ENCODE data around the gene PLPP3. TPM values are rescaled to one million over a fixed set of nuclear protein-coding genes. Genes with fewer than 3 reads are reported as not detected.

PLPP3 gene
- total RNA-seq, 4 donors from 2014 or later: 138 to 244 (median 181) TPM

DNA sequence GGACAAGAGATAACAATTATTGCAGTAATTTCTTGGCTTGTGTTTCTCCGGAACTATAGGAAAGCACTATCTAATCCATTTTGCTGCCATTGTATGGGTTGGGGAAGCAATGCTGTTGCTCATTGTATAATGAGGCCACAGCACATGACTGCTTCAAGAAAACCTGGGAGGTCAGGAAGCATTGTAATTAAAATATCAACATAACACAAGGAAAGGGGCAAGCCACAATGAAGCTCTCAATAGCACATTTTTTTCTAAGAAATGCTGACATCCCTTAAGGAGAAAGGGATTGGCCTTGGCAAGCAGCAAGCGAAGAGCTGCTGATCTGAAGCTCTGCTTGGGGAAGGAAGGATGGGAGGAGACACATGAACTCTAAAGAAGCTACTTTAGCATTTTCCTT lies 44.0 kb downstream of the PLPP3 start:
- intact Hi-C loops (cut with DNase I): no loop called here
- WGBS: 88% methylated on average over 1 of the region's 2 CpGs
- H3K9me3 ChIP-seq: no peaks in the 10 kb centered on the region
- peaks cover 10 to 52% (median 34%) of the 10 kb centered on the region in 4 donors for H3K36me3 ChIP-seq
- no peaks in the 10 kb centered on the region for H3K27me3 ChIP-seq
- no peak for TF ChIP-seq POLR2AphosphoS5 (IDR thresholded peaks at IDR 0.05)
- TF ChIP-seq POLR2A (IDR thresholded peaks at IDR 0.05; ENCODE audit: low read depth): no peak
- TF ChIP-seq EP300 (IDR thresholded peaks at IDR 0.05): no peak
- TF ChIP-seq, protein P1, sequence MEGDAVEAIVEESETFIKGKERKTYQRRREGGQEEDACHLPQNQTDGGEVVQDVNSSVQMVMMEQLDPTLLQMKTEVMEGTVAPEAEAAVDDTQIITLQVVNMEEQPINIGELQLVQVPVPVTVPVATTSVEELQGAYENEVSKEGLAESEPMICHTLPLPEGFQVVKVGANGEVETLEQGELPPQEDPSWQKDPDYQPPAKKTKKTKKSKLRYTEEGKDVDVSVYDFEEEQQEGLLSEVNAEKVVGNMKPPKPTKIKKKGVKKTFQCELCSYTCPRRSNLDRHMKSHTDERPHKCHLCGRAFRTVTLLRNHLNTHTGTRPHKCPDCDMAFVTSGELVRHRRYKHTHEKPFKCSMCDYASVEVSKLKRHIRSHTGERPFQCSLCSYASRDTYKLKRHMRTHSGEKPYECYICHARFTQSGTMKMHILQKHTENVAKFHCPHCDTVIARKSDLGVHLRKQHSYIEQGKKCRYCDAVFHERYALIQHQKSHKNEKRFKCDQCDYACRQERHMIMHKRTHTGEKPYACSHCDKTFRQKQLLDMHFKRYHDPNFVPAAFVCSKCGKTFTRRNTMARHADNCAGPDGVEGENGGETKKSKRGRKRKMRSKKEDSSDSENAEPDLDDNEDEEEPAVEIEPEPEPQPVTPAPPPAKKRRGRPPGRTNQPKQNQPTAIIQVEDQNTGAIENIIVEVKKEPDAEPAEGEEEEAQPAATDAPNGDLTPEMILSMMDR (IDR thresholded peaks at IDR 0.05): no peak
- no peak for DNase-seq (ENCODE audit: extremely low spot score)
- no peak overlapping the region for H3K27ac ChIP-seq (replicated peaks in 1 of 4)
- H3K4me3 ChIP-seq: no peak overlapping the region
- peaks cover 48 to 73% (median 54%) of the 10 kb centered on the region in 4 donors for H3K4me1 ChIP-seq

- Histone ChIP-seq H3K4me1 (peaks cover 43 to 77% (median 53%) of the 10 kb centered on the region in 4 donors), H3K4me3 (no peak overlapping the region), H3K9me3 (no peaks in the 10 kb centered on the region), H3K36me3 (peaks cover 10 to 52% (median 34%) of the 10 kb centered on the region in 4 donors), H3K27ac (replicated peaks in 1 of 4) (no peak overlapping the region), H3K27me3 (no peaks in the 10 kb centered on the region)
- no peak for DNase-seq (ENCODE audit: extremely low spot score)
- intact Hi-C loops (cut with DNase I): no loop called here
- TF ChIP-seq, protein P1 (IDR thresholded peaks at IDR 0.05): no peak
- TF ChIP-seq POLR2A (IDR thresholded peaks at IDR 0.05; ENCODE audit: low read depth): no peak
- TF ChIP-seq EP300 (IDR thresholded peaks at IDR 0.05): no peak
- TF ChIP-seq POLR2AphosphoS5 (IDR thresholded peaks at IDR 0.05): no peak
- WGBS: 84% methylated on average over 5 of the region's 5 CpGs
Observed at GRCh38 chr1:56534130-56534651, 45.2 kb downstream of the PLPP3 start.

- no peak overlapping the region for H3K4me3 ChIP-seq
- no peak overlapping the region for H3K27ac ChIP-seq (replicated peaks in 1 of 4)
- no peaks in the 10 kb centered on the region for H3K27me3 ChIP-seq
- peaks cover 43 to 82% (median 53%) of the 10 kb centered on the region in 4 donors for H3K4me1 ChIP-seq
- intact Hi-C loops (cut with DNase I): no loop called here
- no peak for DNase-seq (ENCODE audit: extremely low spot score)
- 94% methylated on average over 4 of the region's 4 CpGs for WGBS
- TF ChIP-seq EP300 (IDR thresholded peaks at IDR 0.05): no peak
- TF ChIP-seq POLR2AphosphoS5 (IDR thresholded peaks at IDR 0.05): no peak
- no peak for TF ChIP-seq POLR2A (IDR thresholded peaks at IDR 0.05; ENCODE audit: low read depth)
- TF ChIP-seq, protein P1 (IDR thresholded peaks at IDR 0.05): no peak
- no peaks in the 10 kb centered on the region for H3K9me3 ChIP-seq
- H3K36me3 ChIP-seq: peaks cover 10 to 52% (median 34%) of the 10 kb centered on the region in 4 donors
Observed at GRCh38 chr1:56533621-56534020, 45.7 kb downstream of the PLPP3 start.

- no peak for DNase-seq (ENCODE audit: extremely low spot score)
- no peaks in the 10 kb centered on the region for H3K27me3 ChIP-seq
- 89% methylated on average over 3 of the region's 3 CpGs for WGBS
- peaks cover 10 to 52% (median 34%) of the 10 kb centered on the region in 4 donors for H3K36me3 ChIP-seq
- H3K4me3 ChIP-seq: no peak overlapping the region
- no peaks in the 10 kb centered on the region for H3K9me3 ChIP-seq
- intact Hi-C loops (cut with DNase I): no loop called here
- no peak overlapping the region for H3K27ac ChIP-seq (replicated peaks in 1 of 4)
- TF ChIP-seq, protein P1 (IDR thresholded peaks at IDR 0.05): no peak
- TF ChIP-seq EP300 (IDR thresholded peaks at IDR 0.05): no peak
- peaks cover 44 to 84% (median 53%) of the 10 kb centered on the region in 4 donors for H3K4me1 ChIP-seq
Observed at GRCh38 chr1:56533197-56533596, 46.2 kb downstream of the PLPP3 start.

DNA sequence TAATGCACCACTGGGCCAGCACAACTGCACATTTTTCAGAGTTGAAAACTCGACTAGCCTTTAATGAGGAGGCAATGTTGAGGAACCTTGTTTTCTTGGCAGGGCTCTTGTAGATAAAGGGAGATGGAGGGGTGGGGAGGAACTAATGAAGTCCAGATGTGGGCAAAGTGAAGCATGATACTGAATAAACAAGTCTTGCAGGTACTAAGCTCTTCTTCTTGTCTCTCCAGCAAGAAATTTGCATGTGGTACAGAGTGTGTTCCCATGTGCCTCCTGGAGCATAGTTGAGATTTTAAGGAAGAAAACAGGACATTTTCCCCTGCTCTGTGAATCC lies 47.0 kb downstream of the PLPP3 start:
- WGBS: 52% methylated on average over 1 of the region's 1 CpG
- DNase-seq (ENCODE audit: extremely low spot score): no peak
- no peak overlapping the region for H3K4me3 ChIP-seq
- no peaks in the 10 kb centered on the region for H3K27me3 ChIP-seq
- no peak for TF ChIP-seq POLR2AphosphoS5 (IDR thresholded peaks at IDR 0.05)
- TF ChIP-seq EP300 (IDR thresholded peaks at IDR 0.05): no peak
- TF ChIP-seq POLR2A (IDR thresholded peaks at IDR 0.05; ENCODE audit: low read depth): no peak
- TF ChIP-seq, protein P1 (IDR thresholded peaks at IDR 0.05): no peak
- intact Hi-C loops (cut with DNase I): no loop called here
- no peaks in the 10 kb centered on the region for H3K9me3 ChIP-seq
- peaks cover 10 to 52% (median 34%) of the 10 kb centered on the region in 4 donors for H3K36me3 ChIP-seq
- peaks cover 48 to 85% (median 54%) of the 10 kb centered on the region in 4 donors for H3K4me1 ChIP-seq
- no peak overlapping the region for H3K27ac ChIP-seq (replicated peaks in 1 of 4)
